NB4 (cell line): ENCODE results near the gene SSX2IP.
A peak's percentile ranks its signal among the peaks of the same experiment; 100 is the strongest.

Experiments used
- DNase-seq: peaks from one replicate; pipeline ENCODE4 v3.0.0; 2010; ENCODE audit warnings: low read depth
- H3K4me3 ChIP-seq: one replicate; pipeline ENCODE4 v1.5.1; 2011; ENCODE audit warnings: mild to moderate bottlenecking, low read depth, low read length, moderate library complexity
- CTCF ChIP-seq: IDR thresholded peaks from one replicate; pipeline ENCODE4 v1.5.1; 2012; ENCODE audit warnings: low read depth, low read length
- MYC ChIP-seq: IDR thresholded peaks from 2 replicates; pipeline ENCODE4 v1.6.1; 2011; ENCODE audit warnings: low read depth, low read length
- POLR2A ChIP-seq: IDR thresholded peaks from 2 replicates; pipeline ENCODE4 v1.6.1; 2011; ENCODE audit warnings: mild to moderate bottlenecking; ENCODE audit not compliant: insufficient read length; ENCODE audit errors: extremely low read depth
- TF ChIP-seq, protein P1 (sequence below): IDR thresholded peaks from 2 replicates; pipeline ENCODE4 v1.6.1; 2011; ENCODE audit warnings: low read depth, low read length

SSX2IP gene

GRCh38 chr1:84693785-84694184 is 3.5 kb upstream of the SSX2IP start:
- no peak for TF ChIP-seq CTCF
- TF ChIP-seq, protein P1, sequence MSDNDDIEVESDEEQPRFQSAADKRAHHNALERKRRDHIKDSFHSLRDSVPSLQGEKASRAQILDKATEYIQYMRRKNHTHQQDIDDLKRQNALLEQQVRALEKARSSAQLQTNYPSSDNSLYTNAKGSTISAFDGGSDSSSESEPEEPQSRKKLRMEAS = no peak
- no peak for TF ChIP-seq MYC
- TF ChIP-seq POLR2A = no peak
- no peak for DNase-seq
- H3K4me3 ChIP-seq = no peak overlapping the region

- no peak for TF ChIP-seq CTCF
- no peak for TF ChIP-seq POLR2A
- no peak for TF ChIP-seq MYC
- TF ChIP-seq, protein P1 = no peak
- peak; percentile 33 for DNase-seq
- no peak overlapping the region for H3K4me3 ChIP-seq
These were observed 2.7 kb upstream of the SSX2IP start for GRCh38 chr1:84693005-84693404.

DNA sequence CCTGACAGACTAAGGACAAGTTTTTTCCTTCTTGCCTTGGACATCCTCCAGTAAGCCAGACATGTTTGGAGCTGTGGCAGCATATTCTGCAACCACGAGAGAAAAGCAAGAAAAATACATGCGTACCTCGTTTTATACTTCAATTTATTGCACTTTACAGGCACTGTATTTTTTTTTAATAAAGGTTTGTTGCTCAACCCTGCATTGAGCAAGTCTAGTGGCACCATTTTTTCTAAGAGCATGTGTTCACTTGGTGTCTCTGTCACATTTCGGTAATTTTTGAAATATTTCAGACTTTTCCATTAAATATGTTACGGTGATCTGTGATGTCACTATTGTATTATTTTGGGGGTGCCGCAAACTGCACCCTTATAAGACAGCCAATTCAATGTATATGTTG is 2.1 kb upstream of the SSX2IP start:
- TF ChIP-seq POLR2A (no peak), MYC (no peak), CTCF (no peak)
- TF ChIP-seq, protein P1 = no peak
- peak; percentile 9 for DNase-seq
- H3K4me3 ChIP-seq = no peak overlapping the region

DNA sequence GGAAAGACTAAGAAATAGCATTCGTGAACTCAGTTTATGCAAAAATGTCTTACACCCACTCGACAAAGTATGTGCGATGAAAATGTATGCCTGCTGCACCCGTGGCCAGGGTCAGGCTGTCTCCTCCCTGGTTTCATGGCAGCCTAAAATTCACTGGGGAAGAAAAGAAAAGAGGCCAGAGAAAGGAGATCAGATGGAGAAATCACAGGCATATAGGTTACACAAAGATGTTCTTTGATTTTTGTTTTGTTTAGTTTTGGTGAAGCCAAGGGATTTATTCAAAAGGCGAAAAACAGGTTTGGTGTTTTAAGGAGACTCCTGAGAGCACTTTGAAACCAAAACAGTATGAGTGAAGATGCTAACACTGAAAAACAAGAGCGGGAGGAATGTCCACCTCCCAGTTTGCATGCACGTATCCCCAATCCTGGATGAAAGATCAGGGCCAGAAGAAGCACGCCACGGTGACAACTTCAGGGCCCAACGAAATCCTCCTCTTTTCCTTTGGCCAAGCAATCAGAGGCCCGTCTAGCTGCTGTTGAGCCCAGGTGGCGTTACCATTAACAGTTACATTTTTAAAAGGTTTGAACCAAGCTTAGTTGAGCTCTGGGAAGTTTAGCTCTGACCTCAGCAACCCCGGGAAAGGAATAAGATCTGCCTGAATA is 992 bp upstream of the SSX2IP start:
- peak overlapping the region; percentile 72 for H3K4me3 ChIP-seq
- peak; percentile 14 for DNase-seq
- TF ChIP-seq, protein P1 = no peak
- no peak for TF ChIP-seq CTCF
- TF ChIP-seq MYC = no peak
- TF ChIP-seq POLR2A = no peak

GRCh38 chr1:84689514-84690396 is 506 bp downstream of the SSX2IP start:
- TF ChIP-seq MYC = no peak
- TF ChIP-seq, protein P1 = 0 out of 2 replicates have a peak, but pooled peaks have one; percentile 18
- DNase-seq = peak; percentile 75
- H3K4me3 ChIP-seq = peak overlapping the region; percentile 78

DNA sequence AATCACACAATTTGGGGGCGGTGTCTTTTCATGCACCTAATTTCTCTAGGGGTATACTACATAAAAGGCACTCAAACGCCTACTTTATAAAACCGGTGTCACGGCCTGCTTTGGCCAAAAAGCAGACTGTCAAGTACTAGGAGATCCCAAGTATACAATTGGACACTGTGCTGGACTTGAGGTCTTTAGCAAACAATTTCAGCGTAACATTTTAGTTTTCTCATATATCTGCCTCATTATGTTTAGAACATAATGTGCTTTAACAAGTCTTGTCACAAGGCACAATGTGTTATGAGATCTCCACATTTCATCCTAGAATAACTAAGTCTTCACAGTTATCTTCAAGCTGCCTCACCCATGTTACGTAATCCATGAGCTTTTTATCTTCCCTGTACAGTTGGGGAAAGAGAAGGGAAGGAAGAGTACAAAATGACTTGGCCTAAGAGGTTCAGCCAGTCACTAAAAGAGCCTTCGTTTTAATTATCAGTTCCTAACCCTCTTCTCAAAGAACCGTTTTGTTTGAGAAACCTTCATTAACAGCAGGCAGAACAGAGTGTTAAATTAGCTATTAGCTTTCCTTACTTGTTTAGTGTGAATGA is 1.7 kb downstream of the SSX2IP start:
- peak; percentile 74 for DNase-seq
- no peak for TF ChIP-seq POLR2A
- TF ChIP-seq, protein P1 = no peak
- TF ChIP-seq MYC = no peak
- TF ChIP-seq CTCF = no peak
- H3K4me3 ChIP-seq = peak overlapping the region; percentile 78
